ENCODE results near the gene SYNJ1. TPM values are rescaled to one million over a fixed set of nuclear protein-coding genes. Genes with fewer than 3 reads are reported as not detected.
"Not testable (repeated sequence)": the region's sequence is repeated elsewhere in the genome, so short reads cannot be mapped to it uniquely, and the experiment has no call there.

SYNJ1 gene, protein sequence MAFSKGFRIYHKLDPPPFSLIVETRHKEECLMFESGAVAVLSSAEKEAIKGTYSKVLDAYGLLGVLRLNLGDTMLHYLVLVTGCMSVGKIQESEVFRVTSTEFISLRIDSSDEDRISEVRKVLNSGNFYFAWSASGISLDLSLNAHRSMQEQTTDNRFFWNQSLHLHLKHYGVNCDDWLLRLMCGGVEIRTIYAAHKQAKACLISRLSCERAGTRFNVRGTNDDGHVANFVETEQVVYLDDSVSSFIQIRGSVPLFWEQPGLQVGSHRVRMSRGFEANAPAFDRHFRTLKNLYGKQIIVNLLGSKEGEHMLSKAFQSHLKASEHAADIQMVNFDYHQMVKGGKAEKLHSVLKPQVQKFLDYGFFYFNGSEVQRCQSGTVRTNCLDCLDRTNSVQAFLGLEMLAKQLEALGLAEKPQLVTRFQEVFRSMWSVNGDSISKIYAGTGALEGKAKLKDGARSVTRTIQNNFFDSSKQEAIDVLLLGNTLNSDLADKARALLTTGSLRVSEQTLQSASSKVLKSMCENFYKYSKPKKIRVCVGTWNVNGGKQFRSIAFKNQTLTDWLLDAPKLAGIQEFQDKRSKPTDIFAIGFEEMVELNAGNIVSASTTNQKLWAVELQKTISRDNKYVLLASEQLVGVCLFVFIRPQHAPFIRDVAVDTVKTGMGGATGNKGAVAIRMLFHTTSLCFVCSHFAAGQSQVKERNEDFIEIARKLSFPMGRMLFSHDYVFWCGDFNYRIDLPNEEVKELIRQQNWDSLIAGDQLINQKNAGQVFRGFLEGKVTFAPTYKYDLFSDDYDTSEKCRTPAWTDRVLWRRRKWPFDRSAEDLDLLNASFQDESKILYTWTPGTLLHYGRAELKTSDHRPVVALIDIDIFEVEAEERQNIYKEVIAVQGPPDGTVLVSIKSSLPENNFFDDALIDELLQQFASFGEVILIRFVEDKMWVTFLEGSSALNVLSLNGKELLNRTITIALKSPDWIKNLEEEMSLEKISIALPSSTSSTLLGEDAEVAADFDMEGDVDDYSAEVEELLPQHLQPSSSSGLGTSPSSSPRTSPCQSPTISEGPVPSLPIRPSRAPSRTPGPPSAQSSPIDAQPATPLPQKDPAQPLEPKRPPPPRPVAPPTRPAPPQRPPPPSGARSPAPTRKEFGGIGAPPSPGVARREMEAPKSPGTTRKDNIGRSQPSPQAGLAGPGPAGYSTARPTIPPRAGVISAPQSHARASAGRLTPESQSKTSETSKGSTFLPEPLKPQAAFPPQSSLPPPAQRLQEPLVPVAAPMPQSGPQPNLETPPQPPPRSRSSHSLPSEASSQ (N-terminal part only)
- polyA plus RNA-seq (ENCODE audit: insufficient read length in 10 of 10) = 1 to 10 TPM; 4.2 to 9.8 (median 6.6) TPM
- long read RNA-seq, donor 1 = 0 reads
- long read RNA-seq, donor 2 = 0 reads
- long read RNA-seq, donor 3 = 0 reads
- long read RNA-seq, donor 4 = 0 reads
- long read RNA-seq, donor 5 = 0 reads
- long read RNA-seq, donor 6 = 0 reads
- long read RNA-seq, donor 7 = 0 reads
- long read RNA-seq, donor 8 = 0 reads
- long read RNA-seq, donor 9 = 0 reads

DNA sequence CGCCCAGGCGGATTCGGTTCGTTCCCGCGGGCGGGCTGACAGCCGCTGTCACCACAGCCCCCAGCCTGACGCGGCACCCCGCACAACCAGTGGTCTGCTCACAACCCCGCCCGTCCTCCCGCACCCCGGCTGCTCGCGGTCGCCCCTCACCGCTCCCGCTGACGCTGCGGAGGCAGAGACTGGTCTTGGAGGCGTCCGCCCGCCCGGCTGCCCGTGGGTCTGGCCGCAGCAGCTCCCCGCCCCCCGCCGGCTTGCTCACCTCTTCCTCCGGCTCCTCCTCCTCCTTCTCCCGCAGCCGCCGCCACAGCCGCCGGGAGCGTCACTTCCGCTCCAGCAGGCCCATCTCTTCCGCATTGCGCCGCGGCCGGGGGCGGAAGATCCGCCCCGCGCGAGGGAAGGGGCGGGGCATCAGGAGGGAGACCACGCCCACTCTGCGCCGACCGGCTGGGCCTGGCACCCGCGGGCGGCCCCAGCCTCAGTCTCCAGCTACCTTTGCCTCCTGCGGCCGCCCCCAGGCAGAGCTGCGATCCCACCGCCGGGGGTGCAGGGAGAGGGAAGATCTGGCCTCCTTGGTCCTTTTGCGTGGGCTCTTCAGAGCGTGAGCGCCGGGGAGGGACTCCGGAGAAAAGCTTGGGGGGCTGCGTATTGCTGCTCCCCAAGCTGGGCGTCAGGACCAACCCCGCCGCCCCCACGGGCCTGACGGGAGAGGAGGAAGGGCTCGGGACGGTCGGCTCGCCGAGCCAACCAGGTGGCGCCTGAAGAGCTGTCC lies at the start of gene SYNJ1:
Gene SYNJ1 (minus strand): TSS at position 327 of the 769 bp plus-strand sequence. CDS start 1,118 bp downstream, outside the sequence.
- DNase-seq = peak; percentile 93 to 98 (median 95)

DNA sequence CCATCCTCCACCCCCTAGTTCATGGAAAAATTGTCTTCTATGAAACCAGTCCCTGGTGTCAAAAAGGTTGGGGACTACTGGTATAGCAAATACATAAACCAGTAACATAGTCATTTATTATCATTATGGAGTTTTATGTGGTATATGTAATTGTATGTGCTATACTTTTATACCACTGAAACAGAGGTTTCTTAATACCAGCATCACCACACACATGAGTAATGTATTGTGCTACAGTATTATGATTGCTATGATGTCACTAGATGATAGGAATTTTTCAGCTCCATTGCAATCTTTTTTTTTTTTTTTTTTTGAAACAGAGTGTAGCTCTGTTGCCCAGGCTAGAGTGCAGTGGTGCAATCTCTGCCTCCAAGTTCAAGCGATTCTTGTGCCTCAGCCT lies 49.5 kb upstream of the SYNJ1 start:
- DNase-seq = no peak

DNA sequence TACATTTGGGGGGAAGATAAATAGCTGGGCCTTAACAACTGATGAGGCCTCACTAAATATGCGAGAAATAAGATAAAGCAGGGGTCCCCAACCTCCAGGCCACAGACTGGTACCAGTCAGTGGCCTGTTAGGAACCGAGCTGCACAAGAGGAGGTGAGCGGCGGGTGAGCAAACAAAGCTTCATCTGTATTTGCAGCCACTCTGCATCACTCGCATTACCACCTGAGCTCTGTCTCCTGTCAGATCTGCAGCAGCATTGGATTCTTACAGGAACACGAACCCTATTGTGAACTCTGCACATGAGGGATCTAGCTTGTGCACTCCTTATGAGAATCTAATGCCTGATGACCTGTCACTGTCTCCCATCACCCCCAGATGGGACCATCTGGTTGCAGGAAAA lies 48.9 kb upstream of the SYNJ1 start:
- no peak for DNase-seq

DNA sequence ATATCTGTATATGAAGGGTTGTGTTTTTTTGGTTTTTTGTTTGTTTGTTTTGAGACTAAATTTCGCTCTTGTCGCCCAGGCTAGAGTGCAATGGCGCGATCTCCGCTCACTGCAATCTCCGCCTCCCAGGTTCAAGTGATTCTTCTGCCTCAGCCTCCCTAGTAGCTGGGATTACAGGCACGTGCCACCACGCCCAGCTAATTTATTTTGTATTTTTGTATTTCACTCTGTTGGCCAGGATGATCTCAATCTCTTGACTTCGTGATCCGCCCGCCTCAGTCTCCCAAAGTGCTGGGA lies 45.2 kb upstream of the SYNJ1 start:
- not testable (repeated sequence) for DNase-seq

DNA sequence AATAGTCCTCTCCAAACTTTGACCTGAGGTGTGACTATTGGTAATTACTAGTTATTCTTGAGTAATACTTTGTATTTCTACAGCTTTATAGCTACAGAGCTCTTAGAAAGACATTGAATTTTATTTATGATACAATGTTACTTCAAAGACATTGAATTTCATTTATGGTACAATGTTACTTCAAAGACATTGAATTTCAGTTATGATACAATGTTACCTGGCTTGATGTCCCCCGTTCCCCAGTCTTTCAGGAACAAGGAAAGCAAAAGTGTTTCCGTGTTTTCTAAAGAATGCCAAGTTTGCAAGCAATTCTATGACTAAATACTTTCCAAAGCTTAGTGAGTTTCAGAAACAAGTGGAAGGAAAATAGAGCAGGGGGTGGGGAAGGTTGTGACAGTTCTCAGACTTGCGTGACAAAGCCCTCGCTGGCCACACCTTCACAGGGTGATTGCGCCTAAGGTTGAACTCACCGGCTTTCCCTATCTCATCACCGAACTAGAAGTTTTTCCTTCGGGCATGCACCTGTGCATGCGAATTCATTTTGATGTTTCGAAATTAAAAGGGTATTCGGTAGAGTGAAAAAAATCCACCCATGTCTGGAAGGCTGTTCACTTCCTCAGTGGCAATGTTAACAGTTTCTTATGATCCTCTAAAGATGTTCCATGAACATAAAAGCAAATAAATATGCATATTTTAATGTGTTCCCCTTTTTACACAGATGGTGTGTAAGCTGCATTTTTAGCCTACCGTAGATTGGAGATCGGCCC lies 44.7 kb upstream of the SYNJ1 start:
- DNase-seq = peak; percentile 17 to 68 (median 36)

DNA sequence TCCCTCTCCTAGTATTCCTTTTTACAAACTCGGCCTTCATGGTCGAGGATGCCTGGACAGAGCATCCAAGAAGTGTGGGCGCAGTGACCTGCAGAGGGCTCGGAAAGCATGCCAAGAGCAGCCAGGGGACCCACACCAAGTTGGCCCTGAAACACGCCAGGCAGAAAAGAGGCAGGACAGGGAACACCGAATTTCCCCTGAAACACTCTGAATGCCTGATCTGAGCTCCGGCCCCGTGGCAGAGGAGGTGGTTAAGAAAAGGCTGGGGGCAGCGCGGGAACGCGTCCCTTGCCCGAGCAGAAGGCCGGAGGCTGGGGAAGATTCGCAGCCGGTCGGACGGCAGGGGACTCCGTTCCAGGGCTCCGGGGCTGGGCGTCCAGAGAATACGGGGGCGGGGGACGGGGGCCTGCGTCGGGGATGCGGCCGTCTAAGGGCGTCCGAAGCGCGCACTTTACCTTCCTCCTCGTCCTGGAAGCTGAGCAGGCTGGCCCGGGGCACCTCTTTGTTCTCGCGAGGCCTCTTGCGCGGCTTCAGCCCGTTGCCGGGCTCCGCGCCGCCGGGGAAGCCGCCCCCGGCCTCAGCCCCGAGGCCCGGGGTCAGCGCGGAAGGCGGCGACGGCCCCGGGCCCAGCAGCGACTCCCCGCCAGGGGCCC lies 43.2 kb upstream of the SYNJ1 start:
- peak in 2 of 3 donors; percentile 4 to 63 for DNase-seq

DNA sequence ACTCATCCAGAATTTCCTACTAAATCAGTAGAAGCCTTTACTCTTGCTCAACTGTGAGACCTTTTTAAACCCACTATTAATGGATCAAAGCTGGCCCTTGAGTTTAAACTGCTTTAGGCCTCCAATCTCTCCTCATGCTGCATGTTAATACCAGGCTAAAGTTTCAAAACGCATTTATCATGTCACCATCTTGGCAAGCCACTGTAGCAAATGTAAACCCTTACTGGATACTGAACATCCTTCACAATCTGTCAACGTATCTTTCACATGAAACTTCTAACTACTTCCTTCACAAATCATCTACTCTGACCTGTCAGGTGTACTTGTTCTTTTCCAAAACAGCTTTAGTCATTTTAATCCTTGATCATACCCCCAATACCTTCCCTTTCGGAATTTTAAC lies 40.7 kb upstream of the SYNJ1 start:
- DNase-seq = peak in 1 of 3 donors; percentile 12

DNA sequence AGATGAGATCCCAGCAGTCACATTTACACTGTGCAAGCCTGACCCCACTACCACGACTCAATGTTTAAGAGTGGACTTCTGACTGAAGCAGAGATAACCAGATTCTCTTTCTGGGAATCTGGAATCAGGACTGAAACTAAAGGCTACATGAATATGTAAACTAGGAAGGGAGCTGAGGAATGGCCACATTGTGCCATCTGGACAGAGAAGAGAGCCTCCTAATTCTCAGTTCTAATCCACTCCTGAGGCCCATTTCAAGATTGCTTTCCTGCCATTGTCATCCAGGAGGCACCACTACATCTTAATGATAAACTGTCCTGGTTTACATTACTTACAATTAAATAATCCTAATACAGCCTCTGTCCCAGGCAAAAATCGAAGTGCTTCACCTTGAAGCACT lies 37.2 kb upstream of the SYNJ1 start:
- DNase-seq = no peak

DNA sequence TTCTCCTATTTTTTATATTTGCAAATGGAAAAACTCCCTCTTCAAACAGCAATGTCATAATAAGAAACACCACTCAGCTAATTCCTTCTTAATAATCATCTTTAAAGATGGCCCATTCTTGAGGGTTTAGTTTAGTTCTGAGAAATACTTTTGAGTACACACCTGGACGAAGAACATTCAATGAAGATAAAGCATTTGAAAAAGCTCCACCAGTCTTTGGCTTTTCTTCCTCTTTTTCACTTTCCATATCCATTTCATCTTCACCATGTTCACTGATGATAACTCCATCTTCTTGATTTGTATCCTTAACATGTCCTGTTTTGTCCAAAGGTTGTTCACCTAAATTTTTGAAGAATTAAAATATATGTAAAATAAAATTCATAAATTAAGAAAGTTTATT lies 36.4 kb upstream of the SYNJ1 start:
- DNase-seq = no peak

DNA sequence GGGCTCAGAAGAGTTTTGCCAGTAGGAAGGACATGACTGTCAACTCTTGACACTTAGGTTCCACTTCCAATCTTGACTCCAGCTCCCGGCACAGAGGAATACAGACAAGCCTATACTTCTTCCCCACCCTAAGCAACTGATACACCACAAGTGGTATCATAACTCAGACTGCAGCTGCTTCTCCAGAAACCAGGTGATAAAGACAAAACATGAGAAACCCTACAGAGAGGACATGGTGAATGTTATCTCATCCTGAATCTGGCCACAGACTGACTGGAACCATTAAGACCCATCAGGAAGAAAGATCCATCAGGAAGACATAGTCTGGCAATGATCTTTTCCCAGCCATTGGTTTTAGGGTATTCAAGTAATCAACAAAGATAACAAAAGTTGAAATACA lies 30.0 kb upstream of the SYNJ1 start:
- no peak for DNase-seq

DNA sequence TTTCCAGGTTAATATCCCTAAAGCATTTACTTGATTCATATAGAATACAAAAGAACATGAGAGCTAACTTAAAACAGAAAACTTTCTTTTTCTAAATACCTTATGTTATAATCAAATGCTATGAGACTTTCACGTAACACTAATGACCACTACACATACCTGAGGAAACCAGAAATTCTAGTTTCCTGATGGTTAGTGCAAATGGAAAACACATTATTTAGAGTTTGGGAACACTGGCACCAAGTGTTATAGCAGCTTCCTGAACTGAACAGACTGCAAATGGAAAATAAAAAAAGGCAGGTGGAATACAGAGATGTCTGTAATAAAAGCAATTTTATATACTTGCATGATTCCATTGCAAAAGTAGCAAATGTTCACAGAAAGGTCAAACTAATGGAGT lies 28.3 kb upstream of the SYNJ1 start:
- DNase-seq = no peak

DNA sequence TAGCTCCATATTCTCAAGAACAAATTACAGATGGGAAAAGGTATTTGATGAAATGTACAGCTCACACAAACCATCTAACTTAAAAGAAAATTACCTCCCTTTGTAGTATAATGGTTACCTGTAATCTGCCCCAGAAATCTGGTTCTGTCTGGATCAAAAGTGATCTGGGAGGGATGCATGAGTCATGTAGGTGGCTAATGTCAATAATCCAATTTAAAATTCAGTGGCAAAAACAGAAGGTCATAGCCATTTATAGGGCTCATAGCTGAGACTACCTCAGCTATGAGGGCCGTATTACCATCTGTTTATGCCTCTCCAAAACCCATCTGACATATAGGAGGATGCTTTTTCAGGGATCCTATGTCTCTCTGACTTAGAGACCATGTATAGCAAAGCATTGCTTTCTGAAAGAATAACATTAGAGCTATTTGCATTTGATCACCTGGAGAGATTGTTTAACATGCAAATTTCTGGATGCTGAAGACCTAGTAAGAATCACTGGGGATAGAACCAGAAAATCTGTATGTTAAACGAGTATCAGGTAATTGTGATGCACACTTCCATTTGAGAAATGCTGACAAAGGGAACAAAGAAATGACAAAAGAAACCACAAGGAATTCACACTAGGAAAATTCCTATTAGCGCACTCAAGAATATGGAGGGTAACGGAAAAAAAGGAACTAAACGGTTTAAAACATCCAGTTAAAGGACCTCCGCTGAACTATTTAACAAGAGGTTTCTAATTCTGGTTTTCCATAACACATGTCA lies 26.2 kb upstream of the SYNJ1 start:
- no peak for DNase-seq

DNA sequence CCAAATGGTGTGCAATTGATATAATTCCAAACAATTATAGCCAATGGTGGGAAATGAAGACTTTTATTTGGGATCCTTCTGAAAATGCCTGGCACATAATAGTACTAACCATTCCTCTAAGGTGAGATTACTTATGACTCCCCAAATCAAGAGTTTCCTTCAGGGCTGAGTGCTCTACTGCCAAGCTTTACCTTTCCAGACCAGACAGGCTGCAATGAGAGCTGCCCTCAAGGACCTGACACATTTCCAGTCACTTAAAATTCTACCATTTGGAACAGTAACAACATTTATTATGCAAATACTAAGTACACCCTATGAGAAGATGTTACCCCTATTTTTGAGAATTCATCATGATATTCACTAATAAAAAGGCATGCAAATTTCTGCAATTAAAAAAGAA lies 22.6 kb upstream of the SYNJ1 start:
- DNase-seq = no peak

DNA sequence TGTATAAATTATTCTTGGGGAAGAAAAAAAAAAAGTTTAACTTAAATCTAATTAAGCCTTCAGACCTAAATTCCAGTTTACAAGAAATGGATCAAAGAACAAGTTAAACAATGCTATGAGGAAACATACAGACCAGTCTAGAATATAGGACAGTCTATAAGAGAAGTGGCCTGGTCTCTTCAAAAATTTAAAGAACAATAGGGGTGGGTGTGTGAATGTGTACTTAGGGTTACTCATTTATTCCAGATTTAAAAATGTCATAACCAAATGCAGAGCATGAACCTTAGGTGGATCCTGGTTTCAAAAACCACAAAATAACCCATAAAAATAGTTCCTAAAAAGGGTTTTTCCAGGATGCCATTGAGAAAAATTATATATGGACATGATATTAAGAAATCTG lies 21.8 kb upstream of the SYNJ1 start:
- DNase-seq = no peak

DNA sequence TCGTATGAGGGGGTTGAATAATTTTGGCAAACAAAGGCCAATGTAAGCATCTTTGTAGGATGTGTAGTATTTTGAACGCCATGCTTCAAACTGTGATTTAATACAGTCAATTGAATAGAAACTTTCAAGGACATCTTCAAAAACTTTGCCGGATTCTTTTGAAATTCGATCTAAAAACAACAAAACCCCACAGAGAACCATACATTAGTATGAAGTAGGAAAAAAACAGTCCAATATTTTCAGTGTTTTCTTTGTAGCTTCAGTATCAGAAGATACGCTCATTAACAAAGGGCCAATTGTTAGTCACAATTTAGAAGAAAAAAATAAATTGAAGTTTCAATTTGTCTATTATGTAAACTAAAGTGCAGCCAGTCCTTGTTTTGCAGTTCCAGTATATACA lies 20.7 kb upstream of the SYNJ1 start:
- DNase-seq = no peak

DNA sequence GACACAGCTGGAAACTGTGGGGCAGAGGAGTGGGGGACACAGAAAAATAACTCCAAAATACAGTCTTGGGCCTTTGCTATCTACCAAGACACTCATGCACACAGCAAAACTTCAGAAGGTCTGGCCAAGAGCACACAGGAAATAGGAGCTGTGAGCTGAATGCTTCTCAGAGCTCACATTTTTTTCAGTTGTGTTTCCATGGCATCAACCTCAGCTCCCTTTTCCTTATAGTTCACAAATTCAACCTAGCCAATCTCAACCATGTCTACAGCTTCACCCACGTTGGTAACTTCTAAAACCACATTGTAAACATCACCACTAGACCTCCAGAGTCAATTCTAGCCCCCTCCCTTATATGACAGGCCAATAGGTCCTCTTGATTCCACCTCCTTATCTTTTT lies 19.6 kb upstream of the SYNJ1 start:
- no peak for DNase-seq

DNA sequence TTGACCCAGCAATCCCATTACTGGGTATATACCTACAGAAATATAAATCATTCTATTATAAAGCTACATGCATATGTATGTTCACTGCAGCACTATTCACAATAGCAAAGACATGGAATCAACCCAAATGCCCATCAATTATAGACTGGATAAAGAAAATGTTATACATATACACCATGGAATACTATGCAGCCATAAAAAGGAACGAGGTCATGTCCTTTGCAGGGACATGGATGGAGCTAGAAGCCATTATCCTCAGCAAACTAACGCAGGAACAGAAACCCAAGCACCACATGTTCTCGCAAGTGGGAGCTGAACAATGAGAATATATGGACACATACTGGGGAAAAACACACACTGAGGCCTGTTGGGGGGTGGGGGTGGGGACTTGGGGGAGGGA lies 18.9 kb upstream of the SYNJ1 start:
- not testable (repeated sequence) for DNase-seq

DNA sequence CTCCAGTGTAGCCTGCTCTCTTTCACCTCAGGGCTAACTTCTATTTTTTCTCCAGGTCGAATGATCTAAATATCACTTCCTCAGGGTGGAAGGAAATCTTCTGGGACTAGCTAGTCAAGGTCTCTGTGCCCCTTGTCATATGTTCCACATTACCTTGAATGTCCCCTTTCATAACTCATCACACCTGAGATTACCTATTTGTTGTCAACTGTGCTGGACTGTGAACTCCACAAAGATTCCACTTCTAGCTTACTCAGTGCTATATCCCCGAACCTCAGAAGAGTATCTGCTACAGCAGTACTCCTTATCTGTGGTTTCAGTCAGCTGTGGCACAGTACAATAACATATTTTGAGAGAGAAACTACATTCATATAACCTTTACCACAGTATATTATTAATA lies 14.6 kb upstream of the SYNJ1 start:
- DNase-seq = no peak

DNA sequence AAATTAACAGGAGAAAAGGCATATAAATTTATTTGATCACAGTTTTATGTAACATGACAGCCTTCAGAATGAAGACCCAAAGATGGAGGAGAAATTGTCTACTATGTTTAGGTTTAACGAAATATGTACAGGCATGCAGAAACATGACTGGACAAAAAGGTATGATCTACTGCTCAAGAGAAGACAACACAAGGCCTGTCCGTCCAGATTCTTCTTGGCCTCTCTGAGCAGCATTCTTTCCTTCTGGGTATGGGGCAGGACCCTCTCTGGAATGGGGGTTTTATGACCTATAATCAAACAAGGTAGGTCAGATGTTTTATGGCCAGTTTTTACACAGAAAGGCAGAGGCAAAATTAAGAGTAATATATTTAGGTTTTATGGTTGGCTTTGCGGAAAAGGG lies 13.5 kb upstream of the SYNJ1 start:
- no peak for DNase-seq
